NCI-H82 treated with DMSO at 0.1 percent for 48 hours (cell line): ENCODE data around the gene ENGASE.
A peak's percentile ranks its signal among the peaks of the same experiment; 100 is the strongest.

Source experiments
- DNase-seq: peaks from one replicate; lab custom pipeline; 2025; ENCODE audit not compliant: unreplicated experiment; lab: John Stamatoyannopoulos, UW

ENGASE gene

GRCh38 chr17:79079421-79080200 is 5.0 kb downstream of the ENGASE start:
- no peak for DNase-seq

GRCh38 chr17:79080349-79080748 is 5.7 kb downstream of the ENGASE start:
- no peak for DNase-seq

- DNase-seq = no peak
Observed at GRCh38 chr17:79080761-79081290, 6.2 kb downstream of the ENGASE start.

DNA sequence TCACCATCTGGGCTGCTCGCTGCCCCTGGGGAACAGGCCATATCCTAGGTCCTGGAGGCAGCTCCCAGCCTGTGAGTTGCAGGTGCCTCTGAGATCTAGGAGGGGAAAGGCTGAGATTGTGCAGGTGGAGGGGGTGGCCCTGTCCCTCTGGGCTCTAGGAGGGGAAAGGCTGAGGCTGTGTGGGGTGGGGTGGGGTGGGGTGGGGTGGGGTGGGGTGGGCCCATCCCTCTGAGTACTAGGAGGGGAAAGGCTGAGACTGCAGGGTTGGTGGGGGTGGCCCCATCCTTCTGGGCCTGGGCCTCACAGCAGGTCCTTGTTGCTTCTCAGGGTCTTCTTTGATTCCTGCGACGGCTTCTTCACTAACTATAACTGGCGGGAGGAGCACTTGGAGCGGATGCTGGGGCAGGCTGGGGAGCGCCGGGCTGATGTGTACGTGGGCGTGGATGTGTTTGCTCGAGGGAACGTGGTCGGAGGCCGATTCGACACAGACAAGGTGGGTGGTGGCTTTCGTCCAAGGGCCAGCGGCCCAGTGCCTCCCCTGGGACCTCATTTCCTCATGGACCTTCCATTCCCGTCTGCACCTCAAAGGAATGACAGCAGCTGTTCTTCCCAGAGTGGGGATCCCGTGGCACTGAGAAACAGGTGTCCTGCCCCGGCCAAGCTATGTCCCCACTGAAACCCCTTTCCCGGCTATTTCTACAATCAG is 7.1 kb downstream of the ENGASE start:
- no peak for DNase-seq

DNA sequence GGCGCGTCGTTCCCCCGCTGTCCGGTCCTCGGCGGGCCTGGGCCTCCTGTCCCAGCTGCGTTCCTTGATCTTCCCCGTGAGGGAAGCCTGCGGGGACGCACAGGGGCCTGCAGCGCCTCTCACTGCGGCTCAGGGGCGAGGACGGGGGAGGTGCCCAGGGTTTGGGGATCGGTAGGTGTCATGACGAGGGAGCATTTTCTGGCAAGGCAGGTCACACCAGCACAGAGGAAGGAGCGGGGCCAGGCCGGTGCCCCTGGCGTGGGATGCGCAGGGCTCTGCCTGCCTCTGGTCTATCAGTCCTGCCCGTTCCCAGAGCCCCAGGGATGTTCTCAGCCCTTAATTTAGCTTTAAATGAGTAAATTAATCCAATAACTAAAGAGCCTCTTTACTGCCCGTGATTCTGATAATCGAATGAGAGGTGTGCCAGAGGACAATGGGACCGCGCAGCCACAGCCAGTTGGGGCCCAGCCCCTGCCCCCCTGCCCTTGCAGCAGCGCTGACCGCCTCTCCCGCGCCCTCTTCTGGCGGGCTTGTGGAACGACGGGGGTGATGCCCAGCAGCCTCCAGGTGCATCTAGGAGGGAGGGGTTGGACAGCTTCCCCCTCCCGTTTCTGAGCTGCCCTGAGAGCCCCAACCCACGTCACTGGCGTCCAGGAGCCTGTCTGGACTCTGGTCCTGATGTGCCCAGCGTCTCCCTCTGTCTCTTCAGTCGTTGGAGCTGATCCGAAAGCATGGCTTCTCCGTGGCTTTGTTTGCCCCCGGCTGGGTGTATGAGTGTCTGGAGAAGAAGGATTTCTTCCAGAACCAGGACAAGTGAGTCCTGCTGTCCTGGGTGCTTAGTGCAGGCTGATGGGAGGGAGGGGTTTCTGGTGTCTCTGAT is 7.9 kb downstream of the ENGASE start:
- peak; percentile 45 for DNase-seq

DNA sequence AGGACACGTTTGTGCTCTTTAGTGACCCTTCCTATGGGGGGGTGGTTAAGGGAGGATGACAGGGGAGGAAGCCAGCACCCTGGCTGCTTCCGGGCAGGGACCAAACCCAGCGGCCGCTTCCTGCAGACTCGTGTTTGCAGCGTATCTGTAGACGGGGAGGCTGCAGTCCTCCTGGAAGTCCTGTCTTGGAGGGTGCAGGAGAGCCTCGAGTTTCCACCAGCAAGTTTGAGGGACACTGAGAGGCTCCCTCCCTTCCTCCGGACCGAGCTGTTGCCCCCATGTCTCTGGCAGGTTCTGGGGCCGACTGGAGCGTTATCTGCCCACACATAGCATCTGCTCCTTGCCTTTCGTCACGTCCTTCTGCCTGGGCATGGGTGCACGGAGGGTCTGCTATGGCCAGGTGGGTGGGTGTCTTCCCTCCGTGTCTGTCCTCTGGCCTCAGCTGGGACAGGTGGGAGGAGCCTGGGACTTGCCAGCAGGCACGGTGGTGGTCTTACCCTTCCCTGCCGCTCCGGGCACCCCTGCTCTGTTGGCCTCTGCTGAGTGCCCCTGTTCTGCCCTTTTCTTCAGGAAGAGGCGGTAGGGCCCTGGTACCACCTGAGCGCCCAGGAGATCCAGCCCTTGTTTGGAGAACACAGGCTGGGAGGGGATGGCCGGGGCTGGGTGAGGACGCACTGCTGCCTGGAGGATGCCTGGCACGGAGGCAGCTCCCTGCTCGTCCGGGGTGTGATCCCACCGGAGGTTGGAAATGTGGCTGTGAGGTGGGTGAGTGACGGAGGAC is 8.8 kb downstream of the ENGASE start:
- no peak for DNase-seq

- no peak for DNase-seq
Observed at GRCh38 chr17:79084291-79085153, 9.9 kb downstream of the ENGASE start.

DNA sequence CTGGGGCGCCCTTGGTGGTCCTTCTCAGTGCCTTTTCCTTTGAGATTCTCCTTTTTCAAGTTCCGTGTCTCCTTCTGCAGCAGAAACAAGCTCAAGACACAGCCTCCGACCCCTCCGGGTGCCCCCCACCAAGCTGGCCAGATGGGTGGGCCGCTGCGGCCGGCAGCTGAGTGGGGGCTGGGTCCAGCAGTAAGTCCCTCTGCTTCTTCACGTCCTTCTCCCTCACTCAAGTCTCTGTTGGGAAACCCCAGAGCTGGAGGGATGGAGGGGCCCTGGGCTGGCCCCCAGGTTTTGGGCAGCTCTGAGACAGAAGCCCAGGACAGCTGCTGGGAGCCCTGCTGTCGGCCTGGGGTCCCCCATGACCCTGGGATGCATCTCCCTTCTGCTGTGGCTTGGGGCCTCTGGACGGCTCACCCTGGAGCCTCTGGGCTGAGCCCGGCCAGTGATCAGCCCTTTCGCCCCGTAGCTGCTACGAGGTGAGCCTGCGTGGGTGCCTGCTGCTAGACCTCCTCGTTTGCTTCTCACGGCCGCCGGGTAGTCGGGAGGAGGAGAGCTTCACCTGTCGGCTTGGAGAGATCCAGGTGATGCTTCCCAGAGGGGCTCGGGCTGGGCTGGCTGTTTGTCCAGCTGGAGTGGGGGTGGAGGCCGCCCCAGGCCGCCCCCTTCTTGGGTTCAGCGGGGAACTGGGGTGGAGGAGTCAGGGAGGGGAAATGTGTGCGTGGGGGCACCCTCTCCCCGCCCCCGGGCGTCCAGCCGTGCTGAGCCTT is 10.7 kb downstream of the ENGASE start:
- no peak for DNase-seq

GRCh38 chr17:79085921-79086551 is 11.4 kb downstream of the ENGASE start:
- DNase-seq = no peak

GRCh38 chr17:79086609-79087427 is 12.2 kb downstream of the ENGASE start:
- no peak for DNase-seq

- DNase-seq = no peak
Observed at GRCh38 chr17:79087428-79088143, 13.0 kb downstream of the ENGASE start.

GRCh38 chr17:79088247-79088996 is 13.8 kb downstream of the ENGASE start:
- no peak for DNase-seq

GRCh38 chr17:79088997-79089328 is 14.3 kb downstream of the ENGASE start:
- DNase-seq = no peak

DNA sequence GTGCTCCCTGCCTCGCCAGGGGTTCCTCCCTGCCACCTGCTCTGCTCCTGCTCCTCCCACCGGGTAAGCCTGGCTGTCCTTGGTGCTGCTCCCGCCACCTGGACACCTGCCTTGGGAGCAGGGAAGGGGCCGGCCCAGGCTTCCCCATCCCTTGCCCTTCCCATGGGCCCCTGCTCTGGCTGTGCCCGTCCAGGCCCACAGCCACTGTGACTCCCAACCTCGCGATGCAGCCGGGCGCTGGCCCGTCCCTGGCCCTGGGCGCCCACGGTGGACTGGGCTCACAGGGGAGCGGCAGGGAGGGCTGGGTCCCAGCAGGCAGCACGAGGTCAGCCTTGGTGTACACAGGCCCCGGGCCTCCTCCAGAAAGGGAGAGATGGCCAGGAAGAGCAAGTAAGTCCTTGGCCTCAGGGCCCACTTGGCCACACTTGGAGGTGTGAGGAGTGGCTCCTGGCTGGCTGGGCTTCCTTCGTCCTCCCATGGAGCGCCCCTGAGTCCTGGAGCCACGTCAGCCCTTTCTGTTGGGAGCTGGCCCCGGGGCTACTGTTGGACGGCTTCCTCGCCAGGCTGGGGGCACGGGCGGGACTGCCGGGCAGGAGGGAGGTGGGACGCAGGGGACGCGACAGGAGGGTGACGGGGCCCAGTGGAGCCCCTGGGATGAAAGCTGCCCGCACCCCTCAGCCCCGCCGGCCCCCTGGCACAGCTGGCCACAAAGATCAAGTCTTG is 15.3 kb downstream of the ENGASE start:
- no peak for DNase-seq

DNA sequence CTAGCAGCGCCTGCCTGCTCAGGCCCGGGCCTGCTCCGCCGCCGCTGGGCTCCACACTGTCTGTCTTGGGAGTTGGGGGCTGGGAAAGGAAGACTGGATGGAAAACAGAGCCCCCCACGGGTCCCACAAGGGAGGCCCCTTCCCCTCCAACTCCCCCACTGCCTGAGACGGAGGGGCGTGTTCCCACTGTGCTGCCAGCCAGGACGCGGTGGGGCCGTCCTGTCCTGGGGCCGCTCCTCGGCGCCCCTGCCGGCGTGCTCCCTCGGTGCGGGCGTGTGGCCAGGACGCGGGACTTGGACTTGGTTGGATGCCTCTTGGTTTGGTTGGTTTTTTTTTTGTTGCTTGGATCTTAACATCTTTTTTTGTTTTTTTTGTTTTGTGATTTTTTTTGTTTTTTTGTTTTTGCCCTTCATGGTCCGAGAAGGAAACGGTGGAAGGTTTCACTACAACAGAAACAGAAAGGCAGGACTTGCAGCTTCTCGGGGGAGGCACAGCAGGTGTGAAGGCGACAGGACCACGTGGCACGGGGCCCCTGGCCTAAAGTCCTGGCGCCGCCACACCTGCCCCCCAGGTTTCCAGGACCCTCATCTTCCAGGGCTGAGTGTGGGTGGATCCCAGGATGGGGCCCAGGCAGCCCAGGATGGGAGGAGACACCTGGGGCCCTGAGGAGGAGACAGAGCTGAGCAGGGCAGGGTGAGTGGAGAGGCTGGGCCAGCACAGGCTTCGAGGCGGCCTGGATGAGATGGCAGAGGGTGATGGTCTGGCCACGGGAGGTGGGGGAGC is 16.0 kb downstream of the ENGASE start:
- no peak for DNase-seq
